Measurements from ENCODE around the gene YPEL3.

DNA sequence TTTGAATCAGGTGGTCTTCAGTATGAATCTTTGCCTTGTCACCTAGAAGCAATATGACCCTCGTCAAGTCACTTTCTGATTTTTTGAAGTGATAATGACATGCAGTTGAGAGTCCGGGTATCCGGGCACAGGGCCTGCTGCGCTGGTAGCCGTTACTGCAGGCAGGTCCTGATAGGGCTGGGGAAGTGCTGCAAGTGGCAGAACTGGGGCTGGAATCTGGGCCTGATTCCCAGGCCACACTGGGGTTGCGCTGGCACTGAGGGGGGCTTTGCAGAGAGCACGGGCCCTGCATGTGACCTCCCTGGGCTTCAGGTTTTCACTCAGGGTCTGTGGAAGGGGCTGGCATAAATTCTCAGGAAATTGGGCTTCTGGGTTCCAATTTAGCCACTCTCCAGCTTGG, 17.3 kb downstream of the YPEL3 start:
- TF ChIP-seq TAF1 (IDR thresholded peaks at IDR 0.05; ENCODE audit: low read depth) = no peak
- TF ChIP-seq, protein P1, sequence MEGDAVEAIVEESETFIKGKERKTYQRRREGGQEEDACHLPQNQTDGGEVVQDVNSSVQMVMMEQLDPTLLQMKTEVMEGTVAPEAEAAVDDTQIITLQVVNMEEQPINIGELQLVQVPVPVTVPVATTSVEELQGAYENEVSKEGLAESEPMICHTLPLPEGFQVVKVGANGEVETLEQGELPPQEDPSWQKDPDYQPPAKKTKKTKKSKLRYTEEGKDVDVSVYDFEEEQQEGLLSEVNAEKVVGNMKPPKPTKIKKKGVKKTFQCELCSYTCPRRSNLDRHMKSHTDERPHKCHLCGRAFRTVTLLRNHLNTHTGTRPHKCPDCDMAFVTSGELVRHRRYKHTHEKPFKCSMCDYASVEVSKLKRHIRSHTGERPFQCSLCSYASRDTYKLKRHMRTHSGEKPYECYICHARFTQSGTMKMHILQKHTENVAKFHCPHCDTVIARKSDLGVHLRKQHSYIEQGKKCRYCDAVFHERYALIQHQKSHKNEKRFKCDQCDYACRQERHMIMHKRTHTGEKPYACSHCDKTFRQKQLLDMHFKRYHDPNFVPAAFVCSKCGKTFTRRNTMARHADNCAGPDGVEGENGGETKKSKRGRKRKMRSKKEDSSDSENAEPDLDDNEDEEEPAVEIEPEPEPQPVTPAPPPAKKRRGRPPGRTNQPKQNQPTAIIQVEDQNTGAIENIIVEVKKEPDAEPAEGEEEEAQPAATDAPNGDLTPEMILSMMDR (IDR thresholded peaks at IDR 0.05; ENCODE audit: poor library complexity, severe bottlenecking) = no peak
- no peak for TF ChIP-seq EP300 (conservative IDR thresholded peaks at IDR 0.05; ENCODE audit: poor library complexity, severe bottlenecking)
- TF ChIP-seq, protein P2, sequence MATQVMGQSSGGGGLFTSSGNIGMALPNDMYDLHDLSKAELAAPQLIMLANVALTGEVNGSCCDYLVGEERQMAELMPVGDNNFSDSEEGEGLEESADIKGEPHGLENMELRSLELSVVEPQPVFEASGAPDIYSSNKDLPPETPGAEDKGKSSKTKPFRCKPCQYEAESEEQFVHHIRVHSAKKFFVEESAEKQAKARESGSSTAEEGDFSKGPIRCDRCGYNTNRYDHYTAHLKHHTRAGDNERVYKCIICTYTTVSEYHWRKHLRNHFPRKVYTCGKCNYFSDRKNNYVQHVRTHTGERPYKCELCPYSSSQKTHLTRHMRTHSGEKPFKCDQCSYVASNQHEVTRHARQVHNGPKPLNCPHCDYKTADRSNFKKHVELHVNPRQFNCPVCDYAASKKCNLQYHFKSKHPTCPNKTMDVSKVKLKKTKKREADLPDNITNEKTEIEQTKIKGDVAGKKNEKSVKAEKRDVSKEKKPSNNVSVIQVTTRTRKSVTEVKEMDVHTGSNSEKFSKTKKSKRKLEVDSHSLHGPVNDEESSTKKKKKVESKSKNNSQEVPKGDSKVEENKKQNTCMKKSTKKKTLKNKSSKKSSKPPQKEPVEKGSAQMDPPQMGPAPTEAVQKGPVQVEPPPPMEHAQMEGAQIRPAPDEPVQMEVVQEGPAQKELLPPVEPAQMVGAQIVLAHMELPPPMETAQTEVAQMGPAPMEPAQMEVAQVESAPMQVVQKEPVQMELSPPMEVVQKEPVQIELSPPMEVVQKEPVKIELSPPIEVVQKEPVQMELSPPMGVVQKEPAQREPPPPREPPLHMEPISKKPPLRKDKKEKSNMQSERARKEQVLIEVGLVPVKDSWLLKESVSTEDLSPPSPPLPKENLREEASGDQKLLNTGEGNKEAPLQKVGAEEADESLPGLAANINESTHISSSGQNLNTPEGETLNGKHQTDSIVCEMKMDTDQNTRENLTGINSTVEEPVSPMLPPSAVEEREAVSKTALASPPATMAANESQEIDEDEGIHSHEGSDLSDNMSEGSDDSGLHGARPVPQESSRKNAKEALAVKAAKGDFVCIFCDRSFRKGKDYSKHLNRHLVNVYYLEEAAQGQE (IDR thresholded peaks at IDR 0.05; ENCODE audit: borderline replicate concordance) = no peak
- no peak for TF ChIP-seq POLR2AphosphoS5 (IDR thresholded peaks at IDR 0.05)
- TF ChIP-seq EZH2 (IDR thresholded peaks at IDR 0.05; ENCODE audit: borderline replicate concordance, insufficient read depth, low read length, poor library complexity, severe bottlenecking) = no peak
- TF ChIP-seq RAD21 (conservative IDR thresholded peaks at IDR 0.05) = no peak
- TF ChIP-seq SMC3 (conservative IDR thresholded peaks at IDR 0.05; ENCODE audit: poor library complexity) = no peak

Measured in neural cell (in vitro differentiated cells).